Stomach (tissue), 9 donors: ENCODE data around the gene COL4A1. TPM values are rescaled to one million over a fixed set of nuclear protein-coding genes. Genes with fewer than 3 reads are reported as not detected.

Experiments
- DNase-seq, 2 donors: peaks; one replicate each; pipeline versions ENCODE4 v3.0.0 to v3.0.0-alpha.2; 2013 to 2019
- H3K27ac ChIP-seq, 5 donors: fragments of 200-600 bp in 4 of 5; sonication (generic) in 4 of 5; one replicate each; pipeline ENCODE4 v1.5.1; 2013 to 2019; ENCODE audit warnings: mild to moderate bottlenecking in 1 of 5, moderate library complexity in 1 of 5
- H3K27me3 ChIP-seq, 3 donors: fragments of 200-600 bp; sonication (generic); one replicate each; pipeline ENCODE4 v1.5.1; 2017 to 2019; ENCODE audit warnings: mixed run types in 1 of 3
- H3K36me3 ChIP-seq, 4 donors: fragments of 200-600 bp; sonication (generic); 1 replicate in 3 of 4; 2 replicates in 1 of 4; pipeline ENCODE4 v1.5.1; 2016 to 2019
- H3K4me1 ChIP-seq, 4 donors: fragments of 200-600 bp; sonication (generic); one replicate each; pipeline ENCODE4 v1.5.1; 2016 to 2019
- H3K4me3 ChIP-seq, 4 donors: fragments of 200-600 bp; sonication (generic) in 3 of 4; one replicate each; pipeline ENCODE4 v1.5.1; 2016 to 2019; ENCODE audit warnings: mild to moderate bottlenecking in 1 of 4
- H3K9me3 ChIP-seq, 4 donors: fragments of 200-600 bp; sonication (generic); one replicate each; pipeline ENCODE4 v1.5.1; 2016 to 2019
- CTCF ChIP-seq, 7 experiments: fragments of 450-650 bp in 4 of 7; fragments of 200-600 bp in 3 of 7; sonication (generic) in 3 of 7; IDR thresholded peaks; one replicate each; pipeline ENCODE4 v1.5.1; 2016 to 2019; ENCODE audit warnings: antibody characterized with exemption in 7 of 7, control low read depth in 2 of 7, mild to moderate bottlenecking in 1 of 7
- EP300 ChIP-seq: sonication (generic); formaldehyde crosslinking; IDR thresholded peaks from one replicate; pipeline ENCODE4 v1.6.1; 2017; ENCODE audit warnings: antibody characterized with exemption
- POLR2A ChIP-seq, 4 donors: fragments of 450-650 bp; IDR thresholded peaks; one replicate each; pipeline ENCODE4 v1.6.1; 2016; ENCODE audit warnings: antibody characterized with exemption in 4 of 4, control low read depth in 2 of 4, mild to moderate bottlenecking in 1 of 4, moderate library complexity in 1 of 4
- POLR2AphosphoS5 ChIP-seq, 3 donors: sonication (generic); formaldehyde crosslinking; IDR thresholded peaks; one replicate each; pipeline ENCODE4 v1.6.1; 2016; ENCODE audit warnings: antibody characterized with exemption in 3 of 3
- WGBS, 5 donors: extraction: QIAGEN DNeasy Blood & Tissue Kit in 3 of 5; methylation state at CpG; one replicate each; pipeline versions ENCODE4 v1.1.5 to v1.1.7; 2013 to 2018; 5-methylcytosine and 5-hydroxymethylcytosine counted together
- intact Hi-C: fragments of 100-400 bp; cut with DNase I; formaldehyde crosslinking; loops from one replicate; pipeline ENCODE4 v1.15.1; 2023; ENCODE audit warnings: low total_unique reads
- polyA plus RNA-seq, 3 donors: library from polyadenylated mRNA; stranded (reverse); fragments of 200-250 nt; gene quantifications; one replicate each; pipeline ENCODE4 v1.2.3, GENCODE V29; 2013
- total RNA-seq, 5 donors: library from RNA; depleted of rRNA; stranded (reverse); fragments of >200 nt; gene quantifications; one replicate each; pipeline versions ENCODE4 v1.1.0 to v1.2.3, GENCODE V29; 2014 to 2016
- donor health status: healthy with polysubstance abuse.
- donor health status: Bipolar disorder and iron deficiency.
- donor health status: healthy.

COL4A1 gene
- total and polyA plus RNA-seq, 8 donors, result 18.8 to 798 (median 133) TPM

- peaks cover 8 to 84% (median 47%) of the 10 kb centered on the region in 4 donors for H3K4me1 ChIP-seq
- 68 to 88% (median 86%) methylated on average over 8 of the region's 8 CpGs for WGBS, 5 donors
Measured at GRCh38 chr13:110266431-110266809, 40.5 kb downstream of the COL4A1 start.

GRCh38 chr13:110265682-110266430, 41.1 kb downstream of the COL4A1 start:
- no peak for DNase-seq
- WGBS, 5 donors, result 66 to 76% (median 68%) methylated on average over 10 to 38 of the region's 38 CpGs
- Histone ChIP-seq H3K36me3 (peaks cover 0 to 4% (median 0%) of the 10 kb centered on the region in 4 donors), H3K27ac (peak overlapping the region; percentile 1 to 73 (median 60)), H3K9me3 (no peaks in the 10 kb centered on the region), H3K4me3 (no peak overlapping the region), H3K4me1 (peaks cover 8 to 88% (median 47%) of the 10 kb centered on the region in 4 donors), H3K27me3 (peaks cover 0 to 13% (median 0%) of the 10 kb centered on the region in 3 donors)
- TF ChIP-seq EP300 (no peak), POLR2AphosphoS5 (IDR thresholded peaks at IDR 0.05) (no peak), CTCF (IDR thresholded peaks at IDR 0.05) (no peak), POLR2A (IDR thresholded peaks at IDR 0.05) (no peak)
- intact Hi-C loops, result no loop called here

More at GRCh38 chr13:110266431-110266809, 40.5 kb downstream of the COL4A1 start:
- Histone ChIP-seq H3K9me3 (no peaks in the 10 kb centered on the region), H3K27ac (peak overlapping the region in 4 of 5 donors; percentile 41 to 73 (median 62)), H3K36me3 (peaks cover 0 to 4% (median 0%) of the 10 kb centered on the region in 4 donors), H3K4me3 (no peak overlapping the region), H3K27me3 (peaks cover 0 to 12% (median 0%) of the 10 kb centered on the region in 3 donors)
- intact Hi-C loops, result no loop called here
- TF ChIP-seq EP300 (no peak), POLR2AphosphoS5 (IDR thresholded peaks at IDR 0.05) (no peak), POLR2A (IDR thresholded peaks at IDR 0.05) (no peak), CTCF (IDR thresholded peaks at IDR 0.05) (no peak)
- no peak for DNase-seq

GRCh38 chr13:110265341-110265681, 41.6 kb downstream of the COL4A1 start:
- TF ChIP-seq POLR2AphosphoS5 (IDR thresholded peaks at IDR 0.05) (peak in 2 of 3 donors; percentile 11 to 32), POLR2A (IDR thresholded peaks at IDR 0.05) (no peak)

GRCh38 chr13:110264685-110265275, 42.2 kb downstream of the COL4A1 start:
- WGBS, 5 donors, result 78 to 87% (median 84%) methylated on average over 12 of the region's 12 CpGs
- intact Hi-C loops, result no loop called here
- no peak for DNase-seq
- Histone ChIP-seq H3K27ac (peak overlapping the region in 4 of 5 donors; percentile 41 to 73 (median 62)), H3K27me3 (peaks cover 0 to 13% (median 0%) of the 10 kb centered on the region in 3 donors), H3K9me3 (no peaks in the 10 kb centered on the region), H3K4me3 (no peak overlapping the region), H3K4me1 (peaks cover 8 to 87% (median 48%) of the 10 kb centered on the region in 4 donors), H3K36me3 (peaks cover 0 to 4% (median 0%) of the 10 kb centered on the region in 4 donors)
- no peak for TF ChIP-seq CTCF (IDR thresholded peaks at IDR 0.05)
- TF ChIP-seq POLR2A (IDR thresholded peaks at IDR 0.05), result no peak

More at GRCh38 chr13:110265341-110265681, 41.6 kb downstream of the COL4A1 start:
- intact Hi-C loops, result no loop called here
- peaks cover 0 to 13% (median 0%) of the 10 kb centered on the region in 3 donors for H3K27me3 ChIP-seq
- 70 to 81% (median 72%) methylated on average over 6 of the region's 6 CpGs for WGBS, 5 donors
- no peaks in the 10 kb centered on the region for H3K9me3 ChIP-seq
- DNase-seq, result no peak
- peak overlapping the region in 4 of 5 donors; percentile 41 to 73 (median 62) for H3K27ac ChIP-seq
- H3K36me3 ChIP-seq, result peaks cover 0 to 4% (median 0%) of the 10 kb centered on the region in 4 donors
- no peak overlapping the region for H3K4me3 ChIP-seq
- peaks cover 8 to 88% (median 47%) of the 10 kb centered on the region in 4 donors for H3K4me1 ChIP-seq
